ENCODE data around the gene CREG1. TPM values are rescaled to one million over a fixed set of nuclear protein-coding genes. Genes with fewer than 3 reads are reported as not detected.

Gene CREG1
- total RNA-seq, 1 donor from 2014 or later, result 157 TPM

GRCh38 chr1:167507719-167508118, 45.8 kb downstream of the CREG1 start:
- no peak for DNase-seq (ENCODE audit: low spot score)

GRCh38 chr1:167504467-167504827, 49.1 kb downstream of the CREG1 start:
- DNase-seq (ENCODE audit: low spot score), result no peak

GRCh38 chr1:167503626-167504466, 49.7 kb downstream of the CREG1 start:
- DNase-seq (ENCODE audit: low spot score), result no peak

GRCh38 chr1:167502719-167503462, 50.7 kb downstream of the CREG1 start:
- no peak for DNase-seq (ENCODE audit: low spot score)

GRCh38 chr1:167502192-167502551, 51.4 kb downstream of the CREG1 start:
- DNase-seq (ENCODE audit: low spot score), result no peak

- DNase-seq (ENCODE audit: low spot score), result no peak
These were observed 51.9 kb downstream of the CREG1 start for GRCh38 chr1:167501515-167502191.

- no peak for DNase-seq (ENCODE audit: low spot score)
These were observed 53.2 kb downstream of the CREG1 start for GRCh38 chr1:167500283-167500860.

- DNase-seq (ENCODE audit: low spot score), result no peak
These were observed 53.9 kb downstream of the CREG1 start for GRCh38 chr1:167499664-167500101.

- no peak for DNase-seq (ENCODE audit: low spot score)
These were observed 54.5 kb downstream of the CREG1 start for GRCh38 chr1:167499106-167499505.

GRCh38 chr1:167496797-167497619, 56.6 kb downstream of the CREG1 start:
- no peak for DNase-seq (ENCODE audit: low spot score)

- no peak for DNase-seq (ENCODE audit: low spot score)
These were observed 60.2 kb downstream of the CREG1 start for GRCh38 chr1:167493372-167493771.

- no peak for DNase-seq (ENCODE audit: low spot score)
These were observed 61.1 kb downstream of the CREG1 start for GRCh38 chr1:167492481-167492910.

GRCh38 chr1:167491586-167492461, 61.7 kb downstream of the CREG1 start:
- DNase-seq (ENCODE audit: low spot score), result no peak

Other genes with a start within 250 kb of the CREG1 start
- gene CD247, start 35.2 kb downstream of the CREG1 start, total RNA-seq, result 5.2 TPM
- 18.4 TPM for gene RCSD1, start 76.5 kb upstream of the CREG1 start, total RNA-seq
- 137 TPM for gene MPZL1, start 168.2 kb upstream of the CREG1 start, total RNA-seq